HepG2 (cell line): Measurements from ENCODE around the gene RELB. TPM values are rescaled to one million over a fixed set of nuclear protein-coding genes. Genes with fewer than 3 reads are reported as not detected.
A peak's percentile ranks its signal among the peaks of the same experiment; 100 is the strongest.

ENCODE experiments used
- ATF3 ChIP-seq: sonication (generic); formaldehyde crosslinking; IDR thresholded peaks from 2 replicates; pipeline ENCODE4 v1.4.0; 2020; ENCODE audit warnings: missing genetic modification reagents
- DMAP1 ChIP-seq: IDR thresholded peaks from 2 replicates; pipeline ENCODE4 v1.6.1; 2016
- FOXC1 ChIP-seq: sonication (generic); formaldehyde crosslinking; IDR thresholded peaks from 2 replicates; pipeline ENCODE4 v1.8.0; 2022; ENCODE audit warnings: mild to moderate bottlenecking, missing genetic modification reagents, borderline replicate concordance
- FOXM1 ChIP-seq: sonication (generic); formaldehyde crosslinking; IDR thresholded peaks from 2 replicates; pipeline ENCODE4 v1.5.0; 2020; ENCODE audit warnings: missing genetic modification reagents
- HNF4A ChIP-seq: sonication (generic); formaldehyde crosslinking; IDR thresholded peaks from 2 replicates; pipeline ENCODE4 v1.4.0; 2020; ENCODE audit warnings: missing genetic modification reagents
- ISL2 ChIP-seq: sonication (generic); formaldehyde crosslinking; IDR thresholded peaks from 2 replicates; pipeline ENCODE4 v1.5.0; 2020; ENCODE audit warnings: missing genetic modification reagents
- MTA3 ChIP-seq: sonication (generic); formaldehyde crosslinking; IDR thresholded peaks from 2 replicates; pipeline ENCODE4 v1.4.0; 2020; ENCODE audit warnings: missing genetic modification reagents
- ZBTB33 ChIP-seq: sonication (generic); formaldehyde crosslinking; IDR thresholded peaks from 2 replicates; pipeline ENCODE4 v1.4.0; 2020; ENCODE audit warnings: missing genetic modification reagents
- ZC3H13 ChIP-seq: sonication (generic); formaldehyde crosslinking; IDR thresholded peaks from 2 replicates; pipeline ENCODE4 v1.8.1; 2023; ENCODE audit warnings: mild to moderate bottlenecking, missing genetic modification reagents, moderate library complexity
- ZNF331 ChIP-seq: sonication (generic); formaldehyde crosslinking; IDR thresholded peaks from 2 replicates; pipeline ENCODE4 v1.4.0; 2020; ENCODE audit warnings: missing genetic modification reagents
- ZNF550 ChIP-seq: sonication (generic); formaldehyde crosslinking; IDR thresholded peaks from 2 replicates; pipeline ENCODE4 v1.4.0; 2020; ENCODE audit warnings: mild to moderate bottlenecking, missing genetic modification reagents, borderline replicate concordance
- ZNF616 ChIP-seq: sonication (generic); formaldehyde crosslinking; IDR thresholded peaks from 2 replicates; pipeline ENCODE4 v1.5.0; 2020; ENCODE audit warnings: low read depth, mild to moderate bottlenecking, missing genetic modification reagents
- ZNF672 ChIP-seq: sonication (generic); formaldehyde crosslinking; IDR thresholded peaks from 2 replicates; pipeline ENCODE4 v1.8.1; 2022; ENCODE audit warnings: missing genetic modification reagents
- ZNF691 ChIP-seq: sonication (generic); formaldehyde crosslinking; IDR thresholded peaks from 2 replicates; pipeline ENCODE4 v1.4.0; 2020; ENCODE audit warnings: missing genetic modification reagents, low read depth, mild to moderate bottlenecking, borderline replicate concordance
- polyA plus RNA-seq, 8 experiments: library from polyadenylated mRNA; depleted of rRNA in 3 of 8; stranded (reverse) in 7 of 8; unstranded in 1 of 8; fragments of >200 nt; fragmentation: Illumina TruSeq in 4 of 8; extraction: Trizol in 4 of 8; gene quantifications; 2 replicates each; pipeline versions ENCODE4 v1.2.1 to v1.2.3, GENCODE V29; 2011 to 2016; ENCODE audit warnings: low read depth in 4 of 8, missing spikeins in 1 of 8, mixed read lengths in 1 of 8; ENCODE audit not compliant: insufficient read depth in 1 of 8
- total RNA-seq, 5 experiments: library from RNA; depleted of rRNA; stranded (reverse); fragments of >200 nt; fragmentation: Illumina TruSeq; extraction: Trizol; gene quantifications; 2 replicates each; pipeline ENCODE4 v1.2.3, GENCODE V29; 2016; ENCODE audit warnings: low read depth in 1 of 5
- TF ChIP-seq, protein P1 (sequence below): sonication (generic); formaldehyde crosslinking; conservative IDR thresholded peaks from 2 replicates; pipeline ENCODE4 v1.4.0; 2020; ENCODE audit warnings: missing genetic modification reagents
- TF ChIP-seq, protein P2 (sequence below): sonication (generic); formaldehyde crosslinking; IDR thresholded peaks from 2 replicates; pipeline ENCODE4 v1.4.0; 2020; ENCODE audit warnings: missing genetic modification reagents

Gene RELB
- total and polyA plus RNA-seq, 2 of the 13 experiments (the other 11 are each of a cell fraction or from before 2014, with no cell fraction given), result 1.9 to 3.5 TPM

DNA sequence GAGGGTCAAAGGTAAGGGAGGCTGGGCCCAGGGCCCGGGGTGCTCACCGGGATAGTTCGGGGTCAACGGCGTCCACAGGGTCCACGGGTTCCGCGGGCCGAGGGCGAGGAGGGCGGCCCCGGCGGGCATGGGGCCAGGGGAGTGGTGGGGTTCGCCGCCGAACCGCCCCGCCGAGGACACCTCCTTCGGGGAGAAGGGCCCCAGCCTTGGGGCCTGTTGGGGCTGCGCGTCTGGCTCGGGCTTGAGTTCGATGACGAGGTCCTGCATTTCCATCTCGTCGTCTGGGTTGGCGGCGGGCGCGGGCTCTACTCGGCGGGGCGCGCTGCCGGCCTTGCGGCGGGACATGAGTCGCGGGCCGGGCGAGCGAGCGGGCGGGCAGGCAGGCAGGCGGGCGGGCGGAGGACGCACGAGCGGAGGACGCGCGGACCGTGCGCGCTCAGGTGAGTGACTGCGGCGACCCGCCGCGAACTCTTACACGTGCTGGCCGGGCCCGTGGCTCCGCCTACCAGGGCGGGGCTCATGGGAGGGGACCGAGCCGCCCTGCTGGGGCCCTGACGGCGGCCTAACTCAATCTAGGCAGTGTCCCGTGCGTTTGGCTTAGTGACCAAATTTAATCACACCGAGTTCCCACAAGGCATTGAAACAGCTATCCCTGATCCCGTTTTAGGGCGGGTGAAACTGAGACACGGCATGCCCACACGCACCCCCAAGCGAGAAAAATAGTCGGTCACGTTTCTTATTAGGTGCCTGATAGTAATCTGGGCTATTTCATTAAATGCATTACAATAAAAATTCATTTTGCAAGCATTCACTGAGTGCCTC, 75.0 kb downstream of the RELB start, which contains the start of gene ZNF296 (continued):
- TF ChIP-seq ZNF616 (CRISPR knock-in tag) (peak; percentile 85; the same call in 1 of the 2 replicates), FOXC1 (CRISPR knock-in tag) (0 out of 2 replicates have a peak, but pooled peaks have one; percentile 23), FOXM1 (CRISPR knock-in tag) (no peak), ISL2 (CRISPR knock-in tag) (peak; percentile 28; the same call in 1 of the 2 replicates), HNF4A (CRISPR knock-in tag) (peak; percentile 22; the same call in 1 of the 2 replicates), ATF3 (CRISPR knock-in tag) (peak; percentile 52; the same call in 1 of the 2 replicates), ZBTB33 (CRISPR knock-in tag) (no peak), ZNF550 (CRISPR knock-in tag) (no peak), ZNF672 (CRISPR knock-in tag) (no peak), DMAP1 (CRISPR knock-in tag) (peak; percentile 58; the same call in 1 of the 2 replicates), ZNF331 (CRISPR knock-in tag) (peak; percentile 34; the same call in 1 of the 2 replicates), ZC3H13 (CRISPR knock-in tag) (peak; percentile 4; the same call in 1 of the 2 replicates), MTA3 (no peak), ZNF691 (0 out of 2 replicates have a peak, but pooled peaks have one; percentile 31)
- TF ChIP-seq, protein P1, sequence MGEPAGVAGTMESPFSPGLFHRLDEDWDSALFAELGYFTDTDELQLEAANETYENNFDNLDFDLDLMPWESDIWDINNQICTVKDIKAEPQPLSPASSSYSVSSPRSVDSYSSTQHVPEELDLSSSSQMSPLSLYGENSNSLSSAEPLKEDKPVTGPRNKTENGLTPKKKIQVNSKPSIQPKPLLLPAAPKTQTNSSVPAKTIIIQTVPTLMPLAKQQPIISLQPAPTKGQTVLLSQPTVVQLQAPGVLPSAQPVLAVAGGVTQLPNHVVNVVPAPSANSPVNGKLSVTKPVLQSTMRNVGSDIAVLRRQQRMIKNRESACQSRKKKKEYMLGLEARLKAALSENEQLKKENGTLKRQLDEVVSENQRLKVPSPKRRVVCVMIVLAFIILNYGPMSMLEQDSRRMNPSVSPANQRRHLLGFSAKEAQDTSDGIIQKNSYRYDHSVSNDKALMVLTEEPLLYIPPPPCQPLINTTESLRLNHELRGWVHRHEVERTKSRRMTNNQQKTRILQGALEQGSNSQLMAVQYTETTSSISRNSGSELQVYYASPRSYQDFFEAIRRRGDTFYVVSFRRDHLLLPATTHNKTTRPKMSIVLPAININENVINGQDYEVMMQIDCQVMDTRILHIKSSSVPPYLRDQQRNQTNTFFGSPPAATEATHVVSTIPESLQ (CRISPR knock-in tag), result no peak
- TF ChIP-seq, protein P2, sequence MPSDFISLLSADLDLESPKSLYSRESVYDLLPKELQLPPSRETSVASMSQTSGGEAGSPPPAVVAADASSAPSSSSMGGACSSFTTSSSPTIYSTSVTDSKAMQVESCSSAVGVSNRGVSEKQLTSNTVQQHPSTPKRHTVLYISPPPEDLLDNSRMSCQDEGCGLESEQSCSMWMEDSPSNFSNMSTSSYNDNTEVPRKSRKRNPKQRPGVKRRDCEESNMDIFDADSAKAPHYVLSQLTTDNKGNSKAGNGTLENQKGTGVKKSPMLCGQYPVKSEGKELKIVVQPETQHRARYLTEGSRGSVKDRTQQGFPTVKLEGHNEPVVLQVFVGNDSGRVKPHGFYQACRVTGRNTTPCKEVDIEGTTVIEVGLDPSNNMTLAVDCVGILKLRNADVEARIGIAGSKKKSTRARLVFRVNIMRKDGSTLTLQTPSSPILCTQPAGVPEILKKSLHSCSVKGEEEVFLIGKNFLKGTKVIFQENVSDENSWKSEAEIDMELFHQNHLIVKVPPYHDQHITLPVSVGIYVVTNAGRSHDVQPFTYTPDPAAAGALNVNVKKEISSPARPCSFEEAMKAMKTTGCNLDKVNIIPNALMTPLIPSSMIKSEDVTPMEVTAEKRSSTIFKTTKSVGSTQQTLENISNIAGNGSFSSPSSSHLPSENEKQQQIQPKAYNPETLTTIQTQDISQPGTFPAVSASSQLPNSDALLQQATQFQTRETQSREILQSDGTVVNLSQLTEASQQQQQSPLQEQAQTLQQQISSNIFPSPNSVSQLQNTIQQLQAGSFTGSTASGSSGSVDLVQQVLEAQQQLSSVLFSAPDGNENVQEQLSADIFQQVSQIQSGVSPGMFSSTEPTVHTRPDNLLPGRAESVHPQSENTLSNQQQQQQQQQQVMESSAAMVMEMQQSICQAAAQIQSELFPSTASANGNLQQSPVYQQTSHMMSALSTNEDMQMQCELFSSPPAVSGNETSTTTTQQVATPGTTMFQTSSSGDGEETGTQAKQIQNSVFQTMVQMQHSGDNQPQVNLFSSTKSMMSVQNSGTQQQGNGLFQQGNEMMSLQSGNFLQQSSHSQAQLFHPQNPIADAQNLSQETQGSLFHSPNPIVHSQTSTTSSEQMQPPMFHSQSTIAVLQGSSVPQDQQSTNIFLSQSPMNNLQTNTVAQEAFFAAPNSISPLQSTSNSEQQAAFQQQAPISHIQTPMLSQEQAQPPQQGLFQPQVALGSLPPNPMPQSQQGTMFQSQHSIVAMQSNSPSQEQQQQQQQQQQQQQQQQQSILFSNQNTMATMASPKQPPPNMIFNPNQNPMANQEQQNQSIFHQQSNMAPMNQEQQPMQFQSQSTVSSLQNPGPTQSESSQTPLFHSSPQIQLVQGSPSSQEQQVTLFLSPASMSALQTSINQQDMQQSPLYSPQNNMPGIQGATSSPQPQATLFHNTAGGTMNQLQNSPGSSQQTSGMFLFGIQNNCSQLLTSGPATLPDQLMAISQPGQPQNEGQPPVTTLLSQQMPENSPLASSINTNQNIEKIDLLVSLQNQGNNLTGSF (CRISPR knock-in tag), result peak; percentile 50; the same call in 1 of the 2 replicates
